HG03432 (cell line): ENCODE results near the gene MRPL14.
A peak's percentile ranks its signal among the peaks of the same experiment; 100 is the strongest.

ENCODE experiments used
- ATAC-seq: cut with Tn5 transposase; IDR thresholded peaks from one replicate; pipeline ENCODE4 v1.9.1; 2021; ENCODE audit warnings: mild to moderate bottlenecking, moderate library complexity; ENCODE audit not compliant: unreplicated experiment

The MRPL14 gene

DNA sequence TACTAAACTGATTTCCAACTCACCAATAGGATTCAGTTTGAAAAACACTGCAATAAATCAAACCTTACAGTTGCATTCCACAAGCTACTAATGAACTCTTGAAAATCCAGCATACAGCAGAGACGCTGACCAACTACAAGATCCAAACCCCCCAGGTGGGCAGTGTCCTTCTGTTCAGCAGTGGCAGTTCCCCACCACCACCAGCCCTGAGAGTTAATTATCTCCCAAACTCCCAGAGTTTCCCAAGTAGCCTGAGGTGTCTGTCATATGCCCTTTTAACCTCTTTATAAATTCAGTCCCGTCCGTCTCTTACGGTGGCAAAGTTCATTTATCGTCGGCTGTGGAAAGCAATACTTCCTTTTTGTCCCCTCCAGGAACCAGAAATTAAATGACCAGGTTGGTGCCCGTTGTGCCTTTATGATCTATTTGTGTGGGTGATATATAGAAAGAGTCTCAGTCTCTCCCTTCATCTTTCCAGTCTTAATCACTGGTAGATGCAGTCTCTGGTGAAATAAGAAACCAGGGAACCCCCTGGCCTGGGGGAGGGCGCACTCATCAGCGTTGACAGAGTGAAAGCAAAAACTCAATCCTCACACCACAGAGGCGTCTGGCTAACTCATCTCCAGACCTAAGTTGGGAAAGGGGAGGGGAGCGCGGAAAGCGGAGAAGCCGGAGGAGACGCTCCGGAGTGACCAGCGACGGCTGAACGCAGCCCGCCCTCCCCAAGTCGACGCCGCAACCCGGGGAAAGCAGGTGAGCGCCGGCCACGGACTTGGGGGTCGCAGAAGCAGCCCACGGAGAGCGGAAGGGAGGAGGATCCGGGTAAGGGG lies 717 bp downstream of the MRPL14 start:
- ATAC-seq = peak; percentile 46

DNA sequence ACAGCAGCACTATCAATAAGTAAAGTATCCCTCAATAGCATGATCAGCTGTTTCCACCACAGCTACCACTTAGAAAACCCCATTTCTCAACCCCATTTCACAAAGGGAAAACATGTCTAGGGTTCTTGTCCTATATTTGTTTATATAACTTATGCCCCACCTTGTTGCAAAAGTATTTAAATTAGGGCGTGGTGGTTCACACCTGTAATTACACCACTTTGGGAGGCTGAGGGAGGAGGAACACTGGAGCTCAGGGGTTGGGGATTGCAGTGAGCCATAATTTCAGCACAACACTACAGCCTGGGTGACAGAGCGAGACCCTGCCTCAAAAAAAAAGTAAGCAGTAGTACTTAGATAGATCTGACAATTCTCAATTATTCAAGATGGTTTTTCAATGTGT lies 3.7 kb downstream of the MRPL14 start:
- ATAC-seq = no peak

DNA sequence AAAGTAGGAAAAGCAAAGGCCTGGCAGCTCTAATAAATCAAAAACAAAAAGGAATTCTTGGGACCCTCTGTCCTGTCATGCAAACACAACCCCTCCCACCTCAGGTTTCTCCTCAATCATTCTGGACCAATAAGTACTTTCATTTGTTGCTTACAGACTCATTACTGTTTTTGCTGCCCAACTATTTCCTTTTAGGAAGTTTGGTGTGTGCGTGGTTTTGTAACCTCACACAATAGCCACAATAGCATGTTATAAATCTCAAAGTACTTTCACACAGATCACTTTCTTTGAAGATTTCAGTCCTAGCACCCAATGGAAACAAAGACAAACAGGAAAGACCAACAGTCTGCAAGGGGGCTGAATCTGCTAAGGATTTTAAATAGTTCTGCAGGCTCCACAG lies 4.5 kb downstream of the MRPL14 start:
- no peak for ATAC-seq

DNA sequence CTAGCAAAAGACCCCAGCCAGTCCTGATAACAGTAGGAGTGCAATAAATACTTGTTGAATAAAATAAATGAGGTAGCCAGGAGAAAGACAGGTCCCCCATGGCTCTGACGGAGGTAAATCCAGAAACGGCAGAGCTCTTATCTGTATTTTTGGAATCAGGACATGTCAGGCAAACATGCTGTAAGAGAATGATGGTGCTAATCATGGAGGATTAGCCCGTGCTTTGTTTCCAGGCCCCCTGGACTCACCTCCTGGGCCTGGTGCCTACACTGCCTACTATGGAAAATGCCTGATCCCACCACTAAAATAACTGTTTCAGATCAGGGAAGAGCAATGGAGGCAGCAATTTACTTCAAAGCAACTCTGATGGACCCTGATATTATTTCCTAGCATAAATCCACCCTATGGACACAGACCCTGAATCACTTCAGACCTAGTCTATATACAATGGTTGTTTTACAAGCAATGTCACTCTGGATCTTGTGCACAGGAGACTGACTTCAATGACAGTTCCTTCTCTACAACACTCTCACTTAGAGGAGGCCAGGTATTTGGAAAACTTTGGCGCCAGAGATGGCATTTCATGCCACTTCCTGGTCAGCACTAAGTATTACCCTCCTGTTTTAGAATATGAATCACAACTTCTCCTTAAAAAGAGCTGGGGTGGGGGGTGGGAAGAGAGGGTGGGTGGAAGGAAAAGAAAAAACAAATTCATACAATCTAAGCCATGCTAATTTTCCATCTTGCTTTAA lies 6.4 kb downstream of the MRPL14 start:
- ATAC-seq = no peak

DNA sequence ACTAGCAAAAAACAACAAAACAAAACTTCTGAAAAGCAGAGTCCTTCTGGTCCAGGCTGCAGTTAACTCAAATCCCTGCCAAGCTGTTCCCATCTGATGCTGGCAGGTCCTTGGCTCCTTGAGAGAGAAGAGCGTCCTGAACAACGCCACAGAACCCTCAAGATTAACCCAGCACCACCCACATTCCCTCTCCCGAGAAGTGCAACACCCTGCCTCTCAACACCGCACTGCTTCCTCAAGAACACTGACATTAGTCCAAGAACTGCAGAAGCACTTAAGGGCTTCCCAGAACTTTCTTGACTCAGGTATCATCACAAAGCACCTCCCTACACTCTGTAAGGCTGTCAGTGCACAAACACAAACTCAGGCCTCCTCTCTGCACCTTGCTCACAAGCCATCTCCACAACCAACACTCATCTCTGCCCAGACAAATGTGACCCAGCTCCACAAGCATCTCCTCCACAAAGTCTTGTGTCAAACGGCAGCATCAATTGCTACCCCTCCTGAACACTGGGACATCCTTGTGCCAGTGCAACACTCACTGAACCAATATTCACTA lies 7.5 kb downstream of the MRPL14 start:
- no peak for ATAC-seq

DNA sequence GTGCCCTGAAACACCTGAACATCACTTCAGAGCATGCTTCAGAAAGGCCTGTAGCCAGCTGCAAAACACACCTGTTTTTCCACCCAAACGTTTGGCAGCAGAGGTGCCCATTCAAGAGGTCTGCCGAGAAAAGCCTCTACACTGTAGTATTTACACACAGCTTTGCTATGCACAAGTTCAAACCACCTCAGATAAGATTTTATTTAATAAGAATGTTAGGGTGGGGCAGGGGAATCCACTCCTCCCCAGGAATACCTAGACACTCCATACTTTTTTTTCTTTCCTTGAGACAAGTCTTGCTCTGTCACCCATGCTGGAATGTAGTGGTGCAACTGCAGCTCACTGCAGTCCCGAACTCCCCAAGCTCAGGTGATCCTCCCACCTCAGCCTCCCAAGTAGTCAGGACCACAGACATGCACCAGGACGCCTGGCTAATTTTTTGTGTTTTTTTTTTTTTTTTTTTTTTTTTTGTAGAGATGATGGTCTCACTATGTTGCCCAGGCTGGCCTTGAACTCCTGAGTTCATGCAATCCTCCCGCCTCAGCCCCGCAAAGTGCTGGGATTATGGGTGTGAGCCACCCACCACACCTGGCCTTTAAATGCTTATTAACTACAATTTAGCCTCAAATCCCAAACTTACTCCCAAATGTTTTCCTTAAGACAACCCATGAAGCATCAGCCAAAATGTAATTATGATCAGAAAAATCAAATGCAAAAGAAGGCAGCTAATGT lies 9.7 kb downstream of the MRPL14 start:
- no peak for ATAC-seq

DNA sequence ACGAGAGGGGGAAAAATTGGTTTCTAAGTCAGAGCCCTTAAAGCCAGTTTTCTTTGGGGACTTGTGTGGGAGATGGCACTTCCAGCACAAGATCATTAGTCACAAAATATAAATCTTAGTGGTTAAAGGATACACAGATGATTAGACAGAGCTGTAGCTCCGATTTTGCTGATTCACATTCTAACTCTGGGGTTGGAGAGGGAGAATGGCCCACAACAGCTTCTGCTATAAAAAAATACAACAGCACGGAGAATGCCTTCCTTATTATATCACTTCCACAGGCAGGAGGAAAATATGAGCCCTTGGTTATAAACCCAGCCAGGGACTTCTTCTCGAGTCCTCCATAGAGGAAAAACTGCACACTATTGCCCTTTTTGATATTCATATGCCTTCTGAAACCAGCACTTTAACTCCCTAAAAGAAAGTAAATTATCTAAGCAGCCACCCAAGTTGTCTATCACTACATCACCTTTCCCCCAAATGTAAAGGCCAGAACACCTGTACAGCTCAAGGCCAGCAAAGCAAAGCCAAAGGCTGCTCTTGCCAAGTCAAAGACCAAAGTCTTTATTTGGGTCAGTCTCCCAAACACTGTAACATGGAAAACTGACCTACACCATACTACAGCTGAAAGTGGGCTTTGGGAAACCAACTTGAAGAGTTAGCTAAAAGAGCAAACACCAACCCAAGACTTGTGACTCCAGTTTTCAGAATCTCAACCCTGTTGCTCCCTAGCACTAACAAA lies 10.4 kb downstream of the MRPL14 start:
- ATAC-seq = no peak

DNA sequence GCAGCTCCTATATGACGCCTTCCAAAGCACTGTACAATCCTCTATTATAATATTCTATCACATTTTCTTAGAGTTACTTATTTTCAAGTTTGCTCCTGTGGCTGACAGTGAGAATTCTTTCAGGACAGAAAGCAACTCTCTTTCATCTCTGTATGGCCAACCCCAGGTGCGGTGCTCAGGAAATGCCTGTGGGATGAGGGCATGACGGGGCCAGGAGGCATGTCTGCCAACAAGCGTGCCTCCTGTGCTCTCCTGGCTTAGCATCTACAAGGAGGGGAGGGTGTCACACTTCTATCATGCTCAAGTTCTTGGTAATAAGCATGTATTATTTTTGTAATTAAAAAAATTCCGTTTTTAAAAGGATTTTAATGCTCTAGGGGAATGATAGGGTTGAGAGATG lies 11.4 kb downstream of the MRPL14 start:
- no peak for ATAC-seq

DNA sequence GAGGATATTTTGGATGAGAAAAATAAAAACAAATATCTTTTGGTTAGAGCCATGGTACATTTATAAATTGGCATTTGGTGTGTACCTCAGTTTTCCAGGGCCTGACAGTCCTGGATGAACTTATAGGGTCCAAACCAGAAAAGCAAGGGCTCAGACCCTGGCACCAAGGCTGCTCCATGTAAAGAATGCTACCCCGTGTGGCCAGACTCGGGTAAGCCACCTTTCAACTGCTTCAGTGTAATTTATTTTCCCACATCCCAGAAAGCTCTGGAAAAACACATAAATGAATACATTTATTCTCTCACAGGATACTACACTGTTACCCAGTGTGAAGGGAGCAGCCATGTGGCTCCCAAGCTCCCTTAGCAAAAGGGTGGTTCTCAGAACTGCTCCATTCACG lies 13.8 kb downstream of the MRPL14 start:
- ATAC-seq = no peak

DNA sequence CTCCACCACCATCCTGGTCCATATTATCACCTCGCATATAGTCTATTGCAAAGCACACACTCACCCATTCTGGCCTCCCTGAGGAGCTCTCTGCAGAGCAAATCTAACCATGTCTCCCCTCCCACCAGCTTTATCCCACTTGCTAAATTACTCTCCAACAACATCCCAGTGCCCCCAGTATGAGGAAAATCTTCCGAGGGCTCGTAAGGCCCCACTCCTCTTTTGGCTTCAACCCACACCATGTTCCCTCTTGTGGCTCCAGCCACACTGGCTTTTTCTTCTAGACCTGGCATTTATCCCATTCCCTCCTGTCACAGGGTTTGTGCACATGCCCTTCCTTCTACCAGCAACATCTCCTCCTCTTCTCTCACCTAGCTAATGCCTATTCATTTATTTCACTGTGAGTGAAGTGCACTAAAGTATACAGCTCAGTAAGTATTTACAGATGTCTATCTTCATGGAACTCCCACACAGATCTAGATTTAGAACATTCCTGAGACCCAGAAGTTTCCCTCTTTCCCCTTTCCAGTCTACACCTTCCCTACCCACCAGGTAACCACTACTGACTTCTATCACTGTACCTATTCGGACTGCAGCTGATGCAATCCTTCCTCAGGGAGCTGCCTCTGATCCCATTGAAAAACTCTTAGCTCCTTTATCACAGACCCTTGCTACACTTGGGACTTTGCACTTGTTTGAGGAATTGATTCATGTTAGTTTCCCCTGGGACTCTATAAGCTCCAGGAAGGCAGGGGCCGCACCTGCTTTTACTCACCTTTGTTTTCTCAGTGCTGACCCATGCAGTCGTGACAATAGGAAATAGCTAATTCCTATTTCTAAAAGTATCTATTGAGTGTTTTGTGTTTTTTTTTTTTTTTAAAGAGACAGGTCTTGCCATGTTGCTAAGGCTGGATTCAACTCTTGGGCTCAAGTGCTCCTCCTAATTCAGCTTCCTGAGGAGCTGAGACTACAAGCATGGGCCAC lies 15.5 kb downstream of the MRPL14 start:
- ATAC-seq = no peak

DNA sequence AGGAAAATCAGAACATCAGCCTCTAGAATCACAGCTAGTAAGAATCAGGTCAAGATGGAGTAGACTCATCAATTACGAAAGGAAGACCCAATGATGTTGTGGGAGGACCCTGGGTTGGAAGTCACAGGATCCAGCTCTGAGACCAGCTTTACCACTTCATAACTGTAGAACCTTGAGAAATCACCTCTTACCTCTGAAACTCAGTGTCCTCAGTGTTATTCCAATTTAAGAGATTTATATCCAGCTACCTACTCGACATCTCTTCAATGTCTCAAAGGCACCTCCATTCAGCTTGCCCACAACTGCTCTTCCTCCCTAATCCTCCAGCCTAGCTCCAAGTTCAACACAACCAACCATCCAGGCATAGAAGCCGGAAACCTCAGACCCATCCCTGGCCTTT lies 16.3 kb downstream of the MRPL14 start:
- no peak for ATAC-seq

DNA sequence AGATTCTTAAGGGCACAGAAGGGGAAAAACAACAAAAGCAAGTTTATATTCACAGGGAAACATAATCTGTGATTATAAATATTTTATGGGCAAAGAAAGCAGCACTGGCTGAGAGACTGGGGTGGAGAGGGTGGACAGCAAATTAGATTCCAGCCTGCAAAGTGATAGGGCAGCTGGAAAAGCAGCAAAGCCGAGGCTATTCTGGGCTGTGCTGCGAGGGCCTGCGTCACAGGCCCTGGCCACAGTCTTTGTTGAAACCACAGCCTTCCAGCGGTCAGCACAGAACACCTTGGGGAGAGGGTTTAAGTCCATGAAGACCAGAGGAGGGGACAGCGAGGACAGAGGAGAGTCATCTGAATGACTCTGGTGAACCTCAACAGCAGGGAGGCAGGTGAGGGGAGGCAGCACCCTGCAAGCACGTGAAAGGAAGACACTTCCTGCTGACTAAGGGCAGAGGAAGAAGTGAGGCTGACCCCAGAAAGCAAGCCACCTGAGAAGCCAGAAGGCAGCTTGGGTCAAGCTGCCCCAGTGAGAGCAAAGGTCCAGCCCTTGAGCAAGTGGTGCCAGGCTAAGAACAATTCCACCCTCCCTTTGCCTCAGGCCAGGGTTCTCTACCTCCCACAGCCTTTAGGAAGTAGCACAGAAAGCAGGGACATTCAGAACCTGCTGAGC lies 17.1 kb downstream of the MRPL14 start:
- no peak for ATAC-seq

DNA sequence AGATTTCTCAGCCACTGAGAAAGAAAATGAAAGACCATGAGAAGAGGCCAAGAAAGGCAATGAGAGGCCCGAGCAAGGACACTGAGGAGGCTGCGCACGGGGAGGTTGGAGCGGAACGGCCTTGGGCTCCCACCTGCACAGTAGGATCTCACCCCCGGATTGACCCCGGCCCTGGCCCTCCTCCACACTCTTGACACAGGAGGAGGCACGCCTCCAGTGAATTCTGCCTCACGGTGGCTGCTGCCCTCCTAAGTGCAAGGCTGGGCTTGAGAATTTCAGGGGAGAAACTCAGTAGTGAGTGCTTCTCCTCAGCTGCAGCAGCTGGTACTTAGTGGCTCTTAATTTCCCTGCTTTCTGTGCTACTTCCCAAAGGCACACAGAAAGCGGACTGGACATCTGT lies 18.0 kb downstream of the MRPL14 start:
- no peak for ATAC-seq

DNA sequence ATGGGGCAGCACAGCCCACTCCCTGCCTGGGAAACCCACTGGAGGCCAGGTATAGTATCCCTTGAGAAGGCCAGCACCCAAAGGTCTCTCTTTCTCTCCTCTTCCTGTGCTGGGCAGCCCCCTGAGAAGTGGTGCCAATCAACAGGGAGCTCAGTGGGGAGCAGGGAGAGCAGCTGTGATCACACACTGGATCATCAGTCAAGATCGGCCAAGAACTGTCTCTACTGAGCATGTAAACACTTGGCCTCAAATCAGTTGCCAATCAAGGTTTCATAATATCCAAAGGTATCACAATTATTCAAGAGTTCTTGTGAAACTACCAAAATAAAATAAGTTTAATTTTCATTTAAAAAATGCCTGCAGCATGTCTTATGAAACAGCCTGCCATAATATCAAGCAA lies 18.8 kb downstream of the MRPL14 start:
- ATAC-seq = no peak

DNA sequence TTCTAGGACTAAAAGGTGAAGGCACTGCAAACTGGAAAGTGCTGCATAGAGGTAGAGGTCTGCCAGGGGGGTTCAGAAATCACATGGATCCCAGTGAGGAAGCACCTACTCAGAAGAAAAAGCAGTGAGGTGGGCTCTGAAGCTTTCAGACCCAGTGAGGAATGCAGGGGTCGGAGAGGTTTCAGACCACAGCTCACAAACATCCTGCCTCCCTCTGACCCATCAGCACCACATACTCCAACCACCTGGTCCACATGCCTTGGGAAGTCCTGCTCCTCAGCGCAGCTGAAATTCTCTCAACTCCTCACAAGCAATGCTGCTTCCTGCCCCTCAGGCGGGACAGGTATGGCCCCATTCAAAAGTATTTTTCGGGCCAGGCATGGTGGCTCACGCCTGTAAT lies 20.2 kb downstream of the MRPL14 start:
- no peak for ATAC-seq

DNA sequence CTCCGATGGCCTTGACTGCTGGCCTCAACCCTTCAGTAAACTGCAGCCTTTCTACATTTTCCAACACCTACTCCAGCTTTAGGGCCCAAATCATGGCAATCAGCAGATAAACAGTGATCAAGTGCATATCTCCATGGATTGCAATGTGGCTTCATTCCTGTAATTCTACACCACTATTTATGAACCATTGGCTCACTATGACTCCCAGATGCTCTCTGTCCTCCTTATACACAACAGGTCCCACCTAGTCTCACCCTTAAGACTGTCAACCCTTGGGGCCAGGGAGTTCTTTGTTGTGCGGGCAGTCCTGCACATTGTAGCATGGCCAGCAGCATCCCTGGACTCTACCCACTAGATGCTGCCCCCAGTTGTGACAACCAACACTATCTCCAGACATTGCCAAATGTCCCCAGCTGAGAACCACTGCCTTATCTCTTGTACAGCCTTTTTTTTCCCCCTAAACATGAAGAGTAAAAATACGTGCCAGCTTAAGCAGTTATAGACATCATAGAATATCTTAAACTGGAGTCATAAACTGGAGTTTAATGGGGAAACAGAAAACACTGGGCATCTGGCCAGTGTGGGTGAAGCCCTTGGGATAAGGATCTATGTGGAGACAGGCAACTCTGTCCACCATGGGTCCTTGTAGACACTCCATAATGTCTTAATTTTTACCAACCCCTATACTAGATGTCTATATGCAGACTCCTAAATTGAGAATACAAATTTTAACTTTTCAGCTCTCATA lies 21.1 kb downstream of the MRPL14 start:
- no peak for ATAC-seq

DNA sequence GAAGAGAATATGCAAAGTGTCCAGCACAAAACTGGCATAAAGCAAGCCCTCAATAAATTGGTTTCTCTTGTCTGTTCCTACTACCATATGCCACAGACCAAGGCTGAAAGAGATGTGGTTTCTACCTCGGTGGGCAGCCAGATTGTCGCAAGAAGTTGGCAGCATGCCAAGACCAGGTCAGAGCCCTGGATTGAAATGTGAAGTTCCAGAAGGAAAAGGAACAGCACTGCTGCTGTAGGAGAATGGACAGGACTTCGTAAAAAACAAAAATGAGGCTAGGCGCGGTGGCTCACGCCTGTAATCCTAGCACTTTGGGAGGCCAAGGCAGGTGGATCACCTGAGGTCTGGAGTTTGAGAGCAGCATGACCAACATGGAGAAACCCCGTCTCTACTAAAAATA lies 22.1 kb downstream of the MRPL14 start:
- no peak for ATAC-seq

DNA sequence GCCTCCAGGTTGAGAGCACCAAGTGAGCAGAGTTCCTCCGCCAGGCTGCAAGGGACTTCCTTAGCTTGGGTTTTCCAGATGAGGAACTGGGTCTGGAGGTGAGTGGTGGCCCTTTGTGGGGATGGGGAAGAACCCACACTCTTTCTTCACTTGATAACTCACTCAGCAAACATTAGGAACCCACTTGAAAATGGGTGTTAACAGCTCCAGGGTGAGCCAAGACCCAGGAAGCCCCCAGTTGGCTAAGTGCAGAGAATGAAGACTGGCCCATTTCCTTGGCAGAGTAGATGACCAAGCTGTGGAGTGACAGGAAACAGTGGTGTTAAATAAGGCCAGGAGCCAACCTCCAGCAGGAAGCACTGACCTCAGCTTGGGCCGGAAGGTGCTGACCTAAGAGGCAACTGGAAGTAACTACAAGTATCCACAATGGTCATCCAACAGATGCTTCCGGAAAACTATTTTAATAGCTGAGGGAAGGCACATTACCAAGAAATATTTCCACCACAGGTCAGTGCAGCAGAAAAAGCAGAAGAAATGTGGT lies 22.7 kb downstream of the MRPL14 start:
- ATAC-seq = no peak
